HEK293T (cell line): ENCODE results near the gene MRM2.

ENCODE experiments used
- CTCF ChIA-PET: fragments of 350-600 bp; formaldehyde crosslinking; extraction: SDS; loops from one replicate; lab custom pipeline; 2021; ENCODE audit warnings: antibody characterized with exemption, inconsistent platforms; lab: Yijun Ruan, JAX
- POLR2A ChIA-PET: fragments of 350-600 bp; formaldehyde crosslinking; extraction: SDS; loops from one replicate; lab custom pipeline; 2020; ENCODE audit warnings: antibody characterized with exemption, inconsistent platforms; lab: Yijun Ruan, JAX
- DNase-seq: peaks from one replicate; pipeline ENCODE4 v3.0.0; 2012; ENCODE audit warnings: mixed read lengths; ENCODE audit errors: extremely low spot score
- ARNT ChIP-seq: fragments of 450-650 bp; IDR thresholded peaks from 2 replicates; pipeline ENCODE4 v1.6.1; 2017; ENCODE audit warnings: mild to moderate bottlenecking
- BHLHE40 ChIP-seq: fragments of 450-650 bp; IDR thresholded peaks from 2 replicates; pipeline ENCODE4 v1.6.1; 2016; ENCODE audit warnings: mild to moderate bottlenecking, moderate library complexity, borderline replicate concordance
- CTBP1 ChIP-seq: fragments of 450-650 bp; IDR thresholded peaks from 2 replicates; pipeline ENCODE4 v1.6.1; 2016; ENCODE audit warnings: borderline replicate concordance
- ELF4 ChIP-seq: fragments of 450-650 bp; IDR thresholded peaks from 2 replicates; pipeline ENCODE4 v1.6.1; 2017; ENCODE audit warnings: antibody characterized with exemption
- FOXA1 ChIP-seq: fragments of 450-650 bp; IDR thresholded peaks from 2 replicates; pipeline ENCODE4 v1.6.1; 2016; ENCODE audit warnings: mild to moderate bottlenecking
- FOXK2 ChIP-seq: fragments of 450-650 bp; IDR thresholded peaks from 2 replicates; pipeline ENCODE4 v1.6.1; 2016; ENCODE audit warnings: mild to moderate bottlenecking
- FOXM1 ChIP-seq: fragments of 450-650 bp; IDR thresholded peaks from 2 replicates; pipeline ENCODE4 v1.6.1; 2017; ENCODE audit warnings: mild to moderate bottlenecking, borderline replicate concordance
- HDGF ChIP-seq: fragments of 450-650 bp; IDR thresholded peaks from 2 replicates; pipeline ENCODE4 v1.6.1; 2017; ENCODE audit warnings: antibody characterized with exemption, borderline replicate concordance
- L3MBTL2 ChIP-seq: fragments of 450-650 bp; conservative IDR thresholded peaks from 2 replicates; pipeline ENCODE4 v1.6.1; 2016; ENCODE audit warnings: mild to moderate bottlenecking
- LEF1 ChIP-seq: fragments of 450-650 bp; IDR thresholded peaks from 2 replicates; pipeline ENCODE4 v1.6.1; 2017; ENCODE audit warnings: mild to moderate bottlenecking, borderline replicate concordance
- NFRKB ChIP-seq: fragments of 450-650 bp; IDR thresholded peaks from 2 replicates; pipeline ENCODE4 v1.6.1; 2016; ENCODE audit warnings: mild to moderate bottlenecking, moderate library complexity
- SP1 ChIP-seq: fragments of 450-650 bp; IDR thresholded peaks from 2 replicates; pipeline ENCODE4 v1.6.1; 2017
- SUZ12 ChIP-seq: fragments of 450-650 bp; IDR thresholded peaks from 2 replicates; pipeline ENCODE4 v1.6.1; 2016; ENCODE audit warnings: mild to moderate bottlenecking
- TARDBP ChIP-seq: fragments of 450-650 bp; IDR thresholded peaks from 2 replicates; pipeline ENCODE4 v1.6.1; 2016
- ZNF384 ChIP-seq: fragments of 450-650 bp; IDR thresholded peaks from 2 replicates; pipeline ENCODE4 v1.6.1; 2016
- TF ChIP-seq, protein P1 (sequence below): fragments of 450-650 bp; IDR thresholded peaks from 2 replicates; pipeline ENCODE4 v1.6.1; 2016

MRM2 gene

DNA sequence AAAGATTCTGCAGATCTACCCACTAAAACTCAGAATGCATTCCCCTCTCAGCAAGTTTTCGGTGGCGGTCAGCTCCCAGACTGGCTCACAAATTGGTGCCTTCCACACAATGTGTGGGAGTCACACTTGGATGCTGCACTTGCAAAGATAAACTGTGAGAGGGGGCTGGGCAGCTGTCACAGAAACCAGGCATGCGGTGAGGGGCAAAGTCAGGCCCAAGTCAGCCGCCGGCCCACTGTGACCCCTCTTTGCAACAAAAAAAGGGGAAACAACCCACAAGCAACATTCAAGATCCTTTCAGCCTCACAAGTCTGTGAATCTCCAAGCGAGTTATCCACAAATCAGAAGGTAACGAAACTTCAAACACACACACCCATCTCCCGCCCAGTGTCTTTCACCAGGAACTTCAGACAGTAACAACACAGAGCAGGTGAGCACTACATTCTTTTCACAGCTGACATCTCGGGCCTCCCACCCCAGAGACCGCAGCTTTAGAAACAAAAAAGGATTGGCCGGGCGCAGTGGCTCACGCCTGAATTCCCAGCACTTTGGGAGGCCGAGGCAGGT, 40.3 kb upstream of the MRM2 start:
- TF ChIP-seq FOXM1: no peak
- TF ChIP-seq NFRKB: no peak
- TF ChIP-seq HDGF: no peak
- no peak for TF ChIP-seq FOXA1
- no peak for DNase-seq
- ChIA-PET POLR2A (no interaction called here), CTCF (no interaction called here)

DNA sequence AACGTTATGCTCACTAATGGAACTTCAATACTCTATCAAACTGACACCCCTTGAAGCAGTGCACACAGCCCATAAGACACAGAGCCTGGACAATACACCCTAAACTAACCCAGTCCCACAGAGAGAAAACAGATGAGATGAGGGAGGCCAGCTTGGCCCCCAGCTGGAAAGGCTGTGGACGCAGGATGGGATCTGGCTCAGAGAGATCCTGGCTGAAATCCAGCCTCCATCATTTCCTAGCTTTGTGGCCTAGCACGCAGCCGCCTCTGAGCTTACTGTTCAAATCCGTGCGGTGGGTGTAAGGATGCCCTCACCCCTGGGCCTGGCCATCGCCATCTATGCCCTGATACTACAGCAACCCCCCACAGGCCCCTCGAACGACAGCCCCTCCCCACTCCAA, 39.5 kb upstream of the MRM2 start:
- ChIA-PET POLR2A (no interaction called here), CTCF (no interaction called here)
- DNase-seq: no peak
- TF ChIP-seq HDGF: no peak

DNA sequence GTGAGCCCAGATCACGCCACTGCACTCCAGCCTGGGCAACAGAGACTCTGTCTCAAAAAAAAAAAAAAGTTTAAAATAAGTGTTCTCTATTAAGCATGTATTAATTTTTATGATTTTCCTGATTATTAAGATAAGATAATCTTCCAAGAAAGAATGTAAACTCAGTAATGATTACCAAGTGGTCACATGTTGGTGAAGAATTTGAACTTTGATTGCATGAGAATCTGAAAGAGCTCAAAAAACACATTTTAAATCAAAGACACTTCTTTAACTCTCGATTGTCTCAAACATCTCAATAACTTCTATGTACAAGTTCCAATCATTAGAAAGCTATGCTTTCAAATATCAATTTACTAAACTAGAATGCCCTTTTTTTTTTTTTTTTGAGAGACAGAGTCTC, 38.4 kb upstream of the MRM2 start:
- DNase-seq: no peak
- CTCF ChIA-PET: interaction anchor here (0.6 to 0.7 kb wide), 2 partner anchors 1230 to 1304 kb away, joined by 3 to 7 read pairs; no protein-coding TSS in a partner anchor
- POLR2A ChIA-PET: no interaction called here
- no peak for TF ChIP-seq LEF1
- TF ChIP-seq SP1: no peak
- no peak for TF ChIP-seq FOXK2
- TF ChIP-seq, protein P1, sequence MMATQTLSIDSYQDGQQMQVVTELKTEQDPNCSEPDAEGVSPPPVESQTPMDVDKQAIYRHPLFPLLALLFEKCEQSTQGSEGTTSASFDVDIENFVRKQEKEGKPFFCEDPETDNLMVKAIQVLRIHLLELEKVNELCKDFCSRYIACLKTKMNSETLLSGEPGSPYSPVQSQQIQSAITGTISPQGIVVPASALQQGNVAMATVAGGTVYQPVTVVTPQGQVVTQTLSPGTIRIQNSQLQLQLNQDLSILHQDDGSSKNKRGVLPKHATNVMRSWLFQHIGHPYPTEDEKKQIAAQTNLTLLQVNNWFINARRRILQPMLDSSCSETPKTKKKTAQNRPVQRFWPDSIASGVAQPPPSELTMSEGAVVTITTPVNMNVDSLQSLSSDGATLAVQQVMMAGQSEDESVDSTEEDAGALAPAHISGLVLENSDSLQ: no peak
- no peak for TF ChIP-seq BHLHE40
- TF ChIP-seq ELF4: no peak

DNA sequence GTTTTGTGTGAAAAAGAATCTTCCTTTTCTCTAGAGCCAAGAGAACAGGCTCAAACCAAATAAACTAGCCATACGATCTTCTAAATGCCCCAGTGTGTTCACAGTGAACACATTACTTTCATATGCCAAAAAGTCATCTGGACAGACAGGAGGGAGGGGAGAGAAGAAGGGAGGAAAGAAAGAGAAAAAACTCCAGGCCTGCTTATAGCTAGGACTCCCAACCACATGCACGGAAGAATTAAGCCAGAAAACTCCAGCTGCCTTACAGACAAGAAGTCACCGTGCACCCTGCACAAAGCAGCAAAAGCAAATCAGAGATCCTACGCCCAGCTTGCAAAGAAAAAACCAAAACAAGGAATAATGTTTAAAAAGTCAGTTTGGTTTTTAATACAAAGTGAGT, 37.9 kb upstream of the MRM2 start:
- POLR2A ChIA-PET: no interaction called here
- DNase-seq: no peak
- TF ChIP-seq HDGF: no peak
- no peak for TF ChIP-seq FOXM1
- no peak for TF ChIP-seq ELF4
- no peak for TF ChIP-seq ARNT
- no peak for TF ChIP-seq CTBP1
- TF ChIP-seq, protein P1: no peak
- CTCF ChIA-PET: interaction anchor here (0.6 kb wide), 1 partner anchor 1303 kb away, joined by 3 read pairs; no protein-coding TSS in a partner anchor

DNA sequence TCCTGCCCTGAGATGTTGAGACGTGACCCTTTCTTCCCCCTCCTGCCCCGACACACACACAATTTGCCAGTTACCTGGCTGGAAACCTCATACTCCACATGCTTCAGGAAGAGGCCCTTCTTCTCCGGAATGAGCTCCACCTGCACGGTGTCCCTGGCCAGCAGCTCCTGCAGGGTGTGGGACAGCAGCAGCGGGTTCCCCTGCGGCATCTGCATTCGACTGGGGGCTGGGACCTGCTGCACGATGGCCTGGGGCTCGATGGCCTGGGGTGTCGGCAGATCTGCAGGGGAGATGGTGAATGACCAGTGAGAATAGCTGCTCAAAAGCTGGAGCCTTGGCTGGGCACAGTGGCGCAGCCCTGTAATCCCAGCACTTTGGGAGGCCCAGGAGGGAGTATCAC, 36.0 kb upstream of the MRM2 start:
- POLR2A ChIA-PET: no interaction called here
- CTCF ChIA-PET: no interaction called here
- TF ChIP-seq HDGF (no peak), CTBP1 (no peak), SUZ12 (no peak), FOXM1 (no peak), SP1 (no peak), L3MBTL2 (no peak), FOXK2 (no peak), FOXA1 (no peak), ZNF384 (no peak), TARDBP (no peak)
- no peak for DNase-seq

DNA sequence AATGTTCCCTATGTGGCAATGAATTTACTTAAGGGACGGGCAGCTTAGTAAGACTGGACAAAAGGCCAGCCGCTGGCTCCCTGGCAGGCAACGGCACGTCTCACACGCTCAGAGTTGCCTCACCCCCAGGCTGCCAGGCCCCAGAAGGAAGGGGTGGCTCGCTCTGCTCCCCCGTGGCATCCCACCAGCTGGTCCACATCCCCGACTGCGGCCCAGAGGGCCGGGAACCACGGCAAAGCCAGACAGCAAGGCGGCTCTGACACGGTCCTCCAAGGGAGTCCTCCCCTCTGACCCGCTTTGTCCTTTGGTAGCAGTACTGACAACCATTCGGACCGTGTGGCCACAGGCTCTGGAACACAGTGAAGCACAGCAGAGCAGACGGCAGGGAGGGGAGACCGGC, 34.1 kb upstream of the MRM2 start:
- TF ChIP-seq ELF4: no peak
- TF ChIP-seq, protein P1: no peak
- TF ChIP-seq ZNF384: no peak
- TF ChIP-seq CTBP1: no peak
- CTCF ChIA-PET: no interaction called here

DNA sequence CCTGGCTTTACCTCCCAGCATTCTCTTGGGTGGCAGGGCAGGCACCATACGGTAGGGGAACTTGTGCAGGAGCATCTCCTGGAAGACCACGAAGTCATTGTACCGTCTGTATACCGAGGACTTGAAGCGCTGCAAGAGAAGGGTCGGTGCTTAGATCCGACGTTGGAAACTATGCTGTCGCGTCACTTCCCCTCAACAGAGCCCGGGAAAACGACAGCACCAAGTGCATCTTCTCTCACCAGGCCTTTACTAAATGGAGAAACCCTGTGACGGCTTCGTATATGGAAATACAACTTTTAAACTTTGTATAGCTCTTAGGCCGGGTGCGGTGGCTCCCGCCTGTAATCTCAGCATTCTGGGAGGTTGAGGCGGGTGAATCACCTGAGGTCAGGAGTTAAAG, 33.1 kb upstream of the MRM2 start:
- TF ChIP-seq ZNF384 (no peak), FOXM1 (no peak), L3MBTL2 (no peak), CTBP1 (no peak), HDGF (no peak), FOXA1 (no peak), FOXK2 (no peak), SP1 (no peak), BHLHE40 (no peak)
- TF ChIP-seq, protein P1: no peak
- CTCF ChIA-PET: no interaction called here
- POLR2A ChIA-PET: no interaction called here
- DNase-seq: no peak

More for the DNA sequence above, 34.1 kb upstream of the MRM2 start:
- POLR2A ChIA-PET: no interaction called here
- no peak for DNase-seq
